Cardiac muscle cell (in vitro differentiated cells and primary cell): ENCODE measurements around the gene CREM. TPM values are rescaled to one million over a fixed set of nuclear protein-coding genes. Genes with fewer than 3 reads are reported as not detected.
A peak's percentile ranks its signal among the peaks of the same experiment; 100 is the strongest.

Source experiments
- DNase-seq, 2 donors: peaks; one replicate each; pipeline versions ENCODE4 v3.0.0 to v3.0.0-alpha.2; 2010 to 2017; ENCODE audit warnings: low read depth in 1 of 2, low spot score in 1 of 2
- H3K27ac ChIP-seq: fragments of 200-600 bp; sonication (generic); 2 replicates; pipeline ENCODE4 v1.5.1; 2016
- H3K27me3 ChIP-seq: fragments of 200-600 bp; sonication (generic); 2 replicates; pipeline ENCODE4 v1.6.0; 2016; ENCODE audit warnings: control low read depth
- H3K36me3 ChIP-seq: fragments of 200-600 bp; sonication (generic); 2 replicates; pipeline ENCODE4 v1.5.1; 2016; ENCODE audit warnings: control low read depth
- H3K4me1 ChIP-seq: fragments of 200-600 bp; sonication (generic); 2 replicates; pipeline ENCODE4 v1.8.1; 2017; ENCODE audit warnings: low read depth, mild to moderate bottlenecking, mixed run types
- H3K4me3 ChIP-seq: fragments of 200-600 bp; sonication (generic); 2 replicates; pipeline ENCODE4 v1.5.1; 2016; ENCODE audit warnings: mild to moderate bottlenecking
- H3K9me3 ChIP-seq: fragments of 200-600 bp; sonication (generic); 2 replicates; pipeline ENCODE4 v1.5.1; 2017; ENCODE audit warnings: low read depth, mild to moderate bottlenecking, control low read depth
- CTCF ChIP-seq: IDR thresholded peaks from 2 replicates; pipeline ENCODE4 v1.5.1; 2012; ENCODE audit warnings: low read depth, mild to moderate bottlenecking, low read length
- polyA plus RNA-seq: library from polyadenylated mRNA; unstranded; fragments of >200 nt; fragmentation: Nextera tagmentation; extraction: Ambion mirVana; gene quantifications from 2 replicates; pipeline ENCODE4 v1.2.1, GENCODE V29; 2016
- total RNA-seq: library from RNA; depleted of rRNA; stranded (reverse); fragments of >200 nt; gene quantifications from 2 replicates; pipeline ENCODE4 v1.2.3, GENCODE V29; 2016

The CREM gene
- total and polyA plus RNA-seq, 2 experiments from 2014 or later: 415 to 486 TPM

DNA sequence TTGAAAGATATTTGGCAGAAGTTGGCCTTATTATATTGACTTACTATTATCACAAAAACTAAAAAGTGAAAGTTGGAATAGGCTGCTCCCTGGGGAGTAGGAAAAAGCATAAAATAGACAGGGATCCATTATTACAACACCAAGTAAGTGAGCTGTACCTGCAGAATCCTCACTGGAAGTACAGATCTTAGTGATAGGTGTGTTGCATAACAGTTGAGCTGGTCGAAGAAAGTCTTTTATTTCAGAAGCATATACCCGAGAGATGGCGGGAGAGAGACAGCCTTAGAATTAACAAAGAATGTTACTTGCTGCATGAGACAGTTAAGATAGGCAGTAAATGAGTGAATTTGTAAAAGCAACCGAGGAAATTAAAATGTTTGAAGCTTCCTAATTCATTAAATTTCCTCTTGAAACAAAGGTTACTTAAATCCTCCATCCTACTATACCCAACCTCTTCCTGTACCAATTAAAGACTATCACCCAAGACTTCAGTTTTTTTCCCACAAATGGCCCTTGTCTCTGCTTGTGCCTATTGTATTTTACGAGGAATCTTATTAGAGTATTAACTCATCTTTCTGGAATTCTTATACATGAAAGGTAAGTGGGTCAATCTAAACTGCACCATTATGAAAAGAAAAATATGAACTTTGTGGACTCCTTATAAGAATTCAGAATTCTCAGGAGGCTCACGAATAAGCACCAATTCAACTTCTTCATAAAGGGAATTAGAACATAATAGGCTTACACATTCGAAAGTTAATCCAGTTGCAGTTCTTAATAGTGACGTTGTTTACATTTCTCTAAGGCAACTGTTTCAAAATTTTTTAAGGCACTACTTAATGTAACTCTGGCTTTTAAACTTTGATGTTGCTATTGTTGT lies 56.2 kb downstream of the CREM start:
- Histone ChIP-seq H3K27ac (peak overlapping the region; percentile 94), H3K27me3 (no peaks in the 10 kb centered on the region), H3K4me3 (no peak overlapping the region), H3K36me3 (peaks cover 35% of the 10 kb centered on the region), H3K4me1 (peaks cover 44% of the 10 kb centered on the region), H3K9me3 (no peaks in the 10 kb centered on the region)
- no peak for DNase-seq
- no peak for TF ChIP-seq CTCF

DNA sequence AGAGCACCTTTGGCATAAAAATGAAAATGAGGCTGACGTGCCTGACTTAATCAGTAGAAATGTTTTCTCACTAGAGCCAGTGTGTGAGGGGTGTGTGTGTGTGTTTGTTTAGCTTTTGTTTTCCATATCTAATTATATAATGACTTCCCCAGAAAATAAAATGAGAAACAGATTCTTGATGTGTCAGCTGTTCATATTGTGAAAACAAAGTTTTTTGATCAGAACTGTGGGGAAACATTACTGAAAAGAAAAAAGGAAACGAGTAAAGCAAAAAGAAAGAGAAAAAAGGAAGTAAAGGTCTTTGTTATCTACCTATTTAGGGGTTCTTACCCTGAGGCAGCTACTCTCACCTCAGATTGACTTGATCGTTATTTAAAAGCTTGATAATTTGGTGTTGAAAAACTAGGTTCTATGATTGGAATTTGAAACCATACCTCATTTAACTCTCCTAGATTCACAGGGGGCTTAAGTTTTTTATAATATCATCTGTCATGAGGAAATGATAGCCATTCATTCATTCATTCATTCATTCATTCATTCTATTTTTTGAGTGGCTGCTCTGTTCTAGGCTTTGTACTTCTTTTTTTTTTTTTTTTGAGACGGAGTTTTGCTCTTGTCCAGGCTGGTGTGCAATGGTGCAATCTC lies 58.0 kb downstream of the CREM start:
- H3K27me3 ChIP-seq: no peaks in the 10 kb centered on the region
- peak overlapping the region; percentile 94 for H3K27ac ChIP-seq
- DNase-seq: no peak
- H3K36me3 ChIP-seq: peaks cover 42% of the 10 kb centered on the region
- no peak for TF ChIP-seq CTCF
- H3K4me1 ChIP-seq: peaks cover 27% of the 10 kb centered on the region
- no peak overlapping the region for H3K4me3 ChIP-seq
- no peaks in the 10 kb centered on the region for H3K9me3 ChIP-seq

DNA sequence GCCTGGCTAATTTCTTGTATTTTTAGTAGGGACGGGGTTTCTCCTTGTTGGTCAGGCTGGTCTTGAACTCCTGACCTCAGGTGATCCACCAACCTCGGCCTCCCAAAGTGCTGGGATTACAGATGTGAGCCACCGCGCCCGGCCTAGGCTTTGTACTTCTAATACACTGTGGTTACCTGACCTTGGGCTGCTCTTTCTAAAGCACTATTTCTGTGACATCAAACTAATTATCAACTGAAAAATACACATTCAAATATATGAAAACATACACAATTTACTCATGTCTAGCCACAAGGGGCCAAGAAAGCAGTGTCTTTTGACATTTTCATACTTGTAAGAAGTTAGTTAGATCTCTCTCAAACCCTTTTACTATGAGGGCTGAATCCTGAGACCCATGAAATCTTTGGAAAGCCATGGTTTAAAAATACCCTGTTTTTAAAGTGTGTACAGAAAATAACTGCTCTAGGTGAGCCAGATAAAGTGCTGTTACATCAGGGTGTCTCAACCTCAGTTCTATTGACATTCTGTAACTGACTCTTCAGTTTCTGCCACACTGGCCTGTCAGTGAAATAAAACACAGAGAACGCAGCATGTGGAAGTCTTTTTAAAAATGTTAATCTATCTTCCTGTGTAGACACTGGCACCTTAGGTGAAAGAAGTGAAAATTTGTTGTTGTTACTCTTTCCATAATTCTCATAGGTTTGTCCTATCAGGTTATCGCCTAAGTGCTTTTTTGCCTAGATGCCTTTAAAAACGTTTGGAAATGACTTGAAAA lies 58.8 kb downstream of the CREM start:
- Histone ChIP-seq H3K9me3 (no peaks in the 10 kb centered on the region), H3K27me3 (no peaks in the 10 kb centered on the region), H3K4me3 (no peak overlapping the region), H3K27ac (peak overlapping the region; percentile 94), H3K36me3 (peaks cover 46% of the 10 kb centered on the region), H3K4me1 (peaks cover 19% of the 10 kb centered on the region)
- no peak for TF ChIP-seq CTCF
- DNase-seq: peak in 1 of 2 donors; percentile 24

GRCh38 chr10:35188954-35189353 lies 62.3 kb downstream of the CREM start:
- DNase-seq: no peak
- H3K9me3 ChIP-seq: no peaks in the 10 kb centered on the region
- no peak for TF ChIP-seq CTCF

DNA sequence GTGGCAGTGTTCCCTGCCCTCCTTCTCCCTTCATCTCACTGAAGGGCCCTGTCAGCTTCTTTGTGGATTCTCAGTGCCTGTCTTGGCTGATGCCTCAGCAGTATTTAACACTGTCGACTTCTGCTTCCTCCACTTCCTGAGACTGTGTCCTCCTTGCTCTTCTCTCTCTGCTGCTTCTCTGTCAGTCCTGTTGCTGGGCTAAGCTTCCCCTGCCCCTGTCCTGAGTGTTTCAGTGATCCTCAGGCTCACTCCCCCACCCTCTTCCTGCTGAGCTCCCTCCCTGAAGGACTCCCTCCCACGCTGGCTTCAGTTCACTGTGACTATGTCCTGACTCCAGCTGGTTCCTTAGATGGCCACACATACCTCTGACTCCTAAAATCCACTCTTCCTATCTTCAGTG lies 64.9 kb downstream of the CREM start:
- DNase-seq: peak in 1 of 2 donors; percentile 54
- no peaks in the 10 kb centered on the region for H3K27me3 ChIP-seq
- H3K9me3 ChIP-seq: no peaks in the 10 kb centered on the region
- H3K36me3 ChIP-seq: peaks cover 28% of the 10 kb centered on the region
- H3K4me1 ChIP-seq: peaks cover 26% of the 10 kb centered on the region
- no peak for TF ChIP-seq CTCF
- no peak overlapping the region for H3K4me3 ChIP-seq
- peak overlapping the region; percentile 78 for H3K27ac ChIP-seq

More at GRCh38 chr10:35188954-35189353, 62.3 kb downstream of the CREM start:
- Histone ChIP-seq H3K27me3 (no peaks in the 10 kb centered on the region), H3K4me1 (peaks cover 25% of the 10 kb centered on the region), H3K27ac (no peak overlapping the region), H3K36me3 (peaks cover 33% of the 10 kb centered on the region), H3K4me3 (no peak overlapping the region)
